OCI-LY7 (cell line): ENCODE results near the gene TAF1B.

Experiments
- EZH2phosphoT487 ChIP-seq: fragments of 200-600 bp; sonication (generic); IDR thresholded peaks from 2 replicates; pipeline ENCODE4 v1.6.1; 2018; ENCODE audit warnings: low read depth, borderline replicate concordance, mild to moderate bottlenecking, mixed run types, antibody characterized with exemption, low read length, moderate library complexity, mixed read lengths
- TF ChIP-seq, protein P1 (sequence below): fragments of 200-600 bp; sonication (generic); conservative IDR thresholded peaks from 2 replicates; pipeline ENCODE4 v1.5.1; 2014; ENCODE audit warnings: mild to moderate bottlenecking, antibody characterized with exemption, low read length, moderate library complexity, mixed read lengths

DNA sequence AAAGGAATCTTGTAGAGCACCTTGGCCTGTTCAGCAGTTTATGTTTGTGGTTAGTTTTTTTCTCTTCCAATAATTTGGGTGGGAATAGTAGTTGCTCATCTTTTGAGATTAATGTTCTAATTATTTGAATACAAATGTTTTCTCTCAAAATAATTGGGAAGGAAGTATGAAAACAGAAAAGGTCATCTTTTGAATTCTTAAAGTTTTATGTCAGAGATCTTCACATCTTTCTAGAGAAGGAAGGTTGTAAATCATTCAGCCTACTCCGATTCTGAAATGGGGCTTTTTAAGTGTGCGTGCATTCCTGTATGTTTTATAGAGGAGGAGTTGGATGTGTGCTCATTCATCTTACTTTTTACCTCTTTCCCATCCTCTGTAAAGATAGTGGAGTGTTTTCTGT is 137.2 kb downstream of the TAF1B start:
- TF ChIP-seq, protein P1, sequence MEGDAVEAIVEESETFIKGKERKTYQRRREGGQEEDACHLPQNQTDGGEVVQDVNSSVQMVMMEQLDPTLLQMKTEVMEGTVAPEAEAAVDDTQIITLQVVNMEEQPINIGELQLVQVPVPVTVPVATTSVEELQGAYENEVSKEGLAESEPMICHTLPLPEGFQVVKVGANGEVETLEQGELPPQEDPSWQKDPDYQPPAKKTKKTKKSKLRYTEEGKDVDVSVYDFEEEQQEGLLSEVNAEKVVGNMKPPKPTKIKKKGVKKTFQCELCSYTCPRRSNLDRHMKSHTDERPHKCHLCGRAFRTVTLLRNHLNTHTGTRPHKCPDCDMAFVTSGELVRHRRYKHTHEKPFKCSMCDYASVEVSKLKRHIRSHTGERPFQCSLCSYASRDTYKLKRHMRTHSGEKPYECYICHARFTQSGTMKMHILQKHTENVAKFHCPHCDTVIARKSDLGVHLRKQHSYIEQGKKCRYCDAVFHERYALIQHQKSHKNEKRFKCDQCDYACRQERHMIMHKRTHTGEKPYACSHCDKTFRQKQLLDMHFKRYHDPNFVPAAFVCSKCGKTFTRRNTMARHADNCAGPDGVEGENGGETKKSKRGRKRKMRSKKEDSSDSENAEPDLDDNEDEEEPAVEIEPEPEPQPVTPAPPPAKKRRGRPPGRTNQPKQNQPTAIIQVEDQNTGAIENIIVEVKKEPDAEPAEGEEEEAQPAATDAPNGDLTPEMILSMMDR, result no peak
- TF ChIP-seq EZH2phosphoT487, result no peak
